ENCODE results near the gene DIAPH1. TPM values are rescaled to one million over a fixed set of nuclear protein-coding genes. Genes with fewer than 3 reads are reported as not detected.

DIAPH1 gene
- total RNA-seq, 1 experiment from 2014 or later, result 142 TPM

DNA sequence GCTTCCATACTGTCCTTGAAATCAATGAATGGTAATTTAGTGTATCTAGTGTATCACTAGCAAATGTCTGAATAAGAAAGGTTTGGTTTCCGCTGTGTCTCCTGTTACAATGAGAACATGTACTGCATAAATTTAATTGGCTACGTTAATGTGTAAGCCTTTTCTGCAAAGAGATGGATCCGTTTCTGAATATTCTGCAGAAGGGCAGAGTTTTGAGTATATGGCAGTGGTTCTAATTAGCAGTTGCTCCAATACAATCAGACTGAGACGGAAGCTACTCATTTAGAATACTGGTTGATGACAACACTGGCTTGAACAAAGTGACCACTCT is 134.5 kb downstream of the DIAPH1 start:
- H3K79me2 ChIP-seq (ENCODE audit: insufficient read depth, low read length), result no peaks in the 10 kb centered on the region
- no peak for TF ChIP-seq TCF7L2 (IDR thresholded peaks at IDR 0.05; ENCODE audit: borderline replicate concordance, extremely low read depth, insufficient read depth, insufficient read length)
- no peak for TF ChIP-seq EZH2phosphoT487 (IDR thresholded peaks at IDR 0.05; ENCODE audit: borderline replicate concordance)
- no peak for TF ChIP-seq EZH2 (IDR thresholded peaks at IDR 0.05)
- TF ChIP-seq, protein P1, sequence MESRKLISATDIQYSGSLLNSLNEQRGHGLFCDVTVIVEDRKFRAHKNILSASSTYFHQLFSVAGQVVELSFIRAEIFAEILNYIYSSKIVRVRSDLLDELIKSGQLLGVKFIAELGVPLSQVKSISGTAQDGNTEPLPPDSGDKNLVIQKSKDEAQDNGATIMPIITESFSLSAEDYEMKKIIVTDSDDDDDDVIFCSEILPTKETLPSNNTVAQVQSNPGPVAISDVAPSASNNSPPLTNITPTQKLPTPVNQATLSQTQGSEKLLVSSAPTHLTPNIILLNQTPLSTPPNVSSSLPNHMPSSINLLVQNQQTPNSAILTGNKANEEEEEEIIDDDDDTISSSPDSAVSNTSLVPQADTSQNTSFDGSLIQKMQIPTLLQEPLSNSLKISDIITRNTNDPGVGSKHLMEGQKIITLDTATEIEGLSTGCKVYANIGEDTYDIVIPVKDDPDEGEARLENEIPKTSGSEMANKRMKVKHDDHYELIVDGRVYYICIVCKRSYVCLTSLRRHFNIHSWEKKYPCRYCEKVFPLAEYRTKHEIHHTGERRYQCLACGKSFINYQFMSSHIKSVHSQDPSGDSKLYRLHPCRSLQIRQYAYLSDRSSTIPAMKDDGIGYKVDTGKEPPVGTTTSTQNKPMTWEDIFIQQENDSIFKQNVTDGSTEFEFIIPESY (IDR thresholded peaks at IDR 0.05; ENCODE audit: extremely low read depth, insufficient replicate concordance, low read length), result no peak
- no peak for TF ChIP-seq ELF1 (IDR thresholded peaks at IDR 0.05; ENCODE audit: borderline replicate concordance, low read depth)
- TF ChIP-seq SP1 (IDR thresholded peaks at IDR 0.05; ENCODE audit: low read depth), result no peak
- TF ChIP-seq ZFX (IDR thresholded peaks at IDR 0.05), result no peak
- TF ChIP-seq POLR2AphosphoS5 (IDR thresholded peaks at IDR 0.05; ENCODE audit: low read depth, low read length), result no peak
- intact Hi-C loops (cut with micrococcal nuclease), result no loop called here
- no peaks in the 10 kb centered on the region for H3K36me3 ChIP-seq (ENCODE audit: control insufficient read depth in 1 of 2, insufficient read depth in 2 of 2, low read length in 2 of 2)
- DNase-seq (ENCODE audit: low read depth, low spot score), result no peak
- H3K4me3 ChIP-seq (replicated peaks in 1 of 2; ENCODE audit: low read depth in 1 of 2, low read length in 2 of 2), result no peak overlapping the region
- no peak overlapping the region for H3K4me2 ChIP-seq (ENCODE audit: low read length)
- no peaks in the 10 kb centered on the region for H3K9me2 ChIP-seq (ENCODE audit: insufficient read depth)
- POLR2A ChIA-PET, result no interaction called here
- H2AFZ ChIP-seq (ENCODE audit: low read depth, low read length, poor library complexity, severe bottlenecking), result no peak overlapping the region
- no peaks in the 10 kb centered on the region for H3K9me3 ChIP-seq (ENCODE audit: control insufficient read depth in 1 of 2, insufficient read depth in 1 of 2, low read depth in 1 of 2, low read length in 2 of 2)
- no peaks in the 10 kb centered on the region for H3K4me1 ChIP-seq (ENCODE audit: control insufficient read depth in 1 of 2, insufficient read depth in 2 of 2, low read length in 2 of 2)
- no peaks in the 10 kb centered on the region for H3K27me3 ChIP-seq (ENCODE audit: insufficient read depth, low read length)
- no peak overlapping the region for H3K27ac ChIP-seq (ENCODE audit: low read depth, low read length)
- RAD21 ChIA-PET (ENCODE audit: low non-redundant PET in 1 of 2, low total read pairs in 2 of 2, uncharacterized antibody in 2 of 2, unreplicated experiment in 2 of 2), result no interaction called here
- no peak overlapping the region for H3K9ac ChIP-seq (ENCODE audit: low read length)
- CTCF ChIA-PET, result interaction anchor here (1.5 kb wide), 1 partner anchor 71 kb away, joined by 4 read pairs; the partner anchor contains the start of gene PCDHGA10
- ATAC-seq, result no peak
- H4K20me1 ChIP-seq (ENCODE audit: insufficient read depth), result no peaks in the 10 kb centered on the region
- no TSS peak for BruUV-seq (replicated peaks)

DNA sequence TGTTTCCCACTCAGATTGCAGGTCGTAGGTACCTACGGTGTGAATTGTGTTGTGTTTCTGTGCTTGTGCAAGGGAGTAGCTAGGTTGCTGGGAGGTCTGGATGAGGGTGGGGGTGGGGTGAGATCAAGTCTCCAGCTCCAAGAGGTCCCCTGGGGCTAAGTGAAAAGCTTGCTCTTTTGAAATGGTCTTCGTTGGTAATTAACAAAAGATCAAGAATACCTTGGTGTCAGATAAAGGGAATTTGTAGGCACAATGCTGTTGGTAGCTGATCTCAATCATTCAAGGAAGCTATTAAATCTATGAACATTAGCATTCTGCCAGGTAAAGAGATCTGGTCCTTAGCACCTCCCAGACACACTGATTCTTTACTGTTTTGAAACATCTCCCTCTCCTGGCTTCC is 134.9 kb downstream of the DIAPH1 start:
- intact Hi-C loops (cut with micrococcal nuclease), result no loop called here
- no peak overlapping the region for H3K9ac ChIP-seq (ENCODE audit: low read length)
- DNase-seq (ENCODE audit: low read depth, low spot score), result no peak
- H2AFZ ChIP-seq (ENCODE audit: low read depth, low read length, poor library complexity, severe bottlenecking), result no peak overlapping the region
- no TSS peak for BruUV-seq (replicated peaks)
- no peaks in the 10 kb centered on the region for H3K36me3 ChIP-seq (ENCODE audit: control insufficient read depth in 1 of 2, insufficient read depth in 2 of 2, low read length in 2 of 2)
- no peaks in the 10 kb centered on the region for H3K9me3 ChIP-seq (ENCODE audit: control insufficient read depth in 1 of 2, insufficient read depth in 1 of 2, low read depth in 1 of 2, low read length in 2 of 2)
- CTCF ChIA-PET, result interaction anchor here (1.5 kb wide), 1 partner anchor 71 kb away, joined by 4 read pairs; the partner anchor contains the start of gene PCDHGA10
- no peaks in the 10 kb centered on the region for H3K4me1 ChIP-seq (ENCODE audit: control insufficient read depth in 1 of 2, insufficient read depth in 2 of 2, low read length in 2 of 2)
- RAD21 ChIA-PET (ENCODE audit: low non-redundant PET in 1 of 2, low total read pairs in 2 of 2, uncharacterized antibody in 2 of 2, unreplicated experiment in 2 of 2), result no interaction called here
- no peak overlapping the region for H3K27ac ChIP-seq (ENCODE audit: low read depth, low read length)
- POLR2A ChIA-PET, result no interaction called here
- no peak for ATAC-seq
- H4K20me1 ChIP-seq (ENCODE audit: insufficient read depth), result no peaks in the 10 kb centered on the region
- no peaks in the 10 kb centered on the region for H3K79me2 ChIP-seq (ENCODE audit: insufficient read depth, low read length)
- no peak overlapping the region for H3K4me3 ChIP-seq (replicated peaks in 1 of 2; ENCODE audit: low read depth in 1 of 2, low read length in 2 of 2)
- H3K9me2 ChIP-seq (ENCODE audit: insufficient read depth), result no peaks in the 10 kb centered on the region
- no peaks in the 10 kb centered on the region for H3K27me3 ChIP-seq (ENCODE audit: insufficient read depth, low read length)
- no peak overlapping the region for H3K4me2 ChIP-seq (ENCODE audit: low read length)
- TF ChIP-seq RAD21 (IDR thresholded peaks at IDR 0.05; ENCODE audit: low read depth) (no peak), SIN3A (IDR thresholded peaks at IDR 0.05; ENCODE audit: low read depth) (no peak), EGR1 (IDR thresholded peaks at IDR 0.05; ENCODE audit: low read depth) (no peak), FOSL1 (IDR thresholded peaks at IDR 0.05; ENCODE audit: low read depth) (no peak), ZFX (IDR thresholded peaks at IDR 0.05) (no peak)
- TF ChIP-seq, protein P2, sequence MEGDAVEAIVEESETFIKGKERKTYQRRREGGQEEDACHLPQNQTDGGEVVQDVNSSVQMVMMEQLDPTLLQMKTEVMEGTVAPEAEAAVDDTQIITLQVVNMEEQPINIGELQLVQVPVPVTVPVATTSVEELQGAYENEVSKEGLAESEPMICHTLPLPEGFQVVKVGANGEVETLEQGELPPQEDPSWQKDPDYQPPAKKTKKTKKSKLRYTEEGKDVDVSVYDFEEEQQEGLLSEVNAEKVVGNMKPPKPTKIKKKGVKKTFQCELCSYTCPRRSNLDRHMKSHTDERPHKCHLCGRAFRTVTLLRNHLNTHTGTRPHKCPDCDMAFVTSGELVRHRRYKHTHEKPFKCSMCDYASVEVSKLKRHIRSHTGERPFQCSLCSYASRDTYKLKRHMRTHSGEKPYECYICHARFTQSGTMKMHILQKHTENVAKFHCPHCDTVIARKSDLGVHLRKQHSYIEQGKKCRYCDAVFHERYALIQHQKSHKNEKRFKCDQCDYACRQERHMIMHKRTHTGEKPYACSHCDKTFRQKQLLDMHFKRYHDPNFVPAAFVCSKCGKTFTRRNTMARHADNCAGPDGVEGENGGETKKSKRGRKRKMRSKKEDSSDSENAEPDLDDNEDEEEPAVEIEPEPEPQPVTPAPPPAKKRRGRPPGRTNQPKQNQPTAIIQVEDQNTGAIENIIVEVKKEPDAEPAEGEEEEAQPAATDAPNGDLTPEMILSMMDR (IDR thresholded peaks at IDR 0.05 in 2 of 3, conservative IDR thresholded peaks at IDR 0.05 in 1 of 3; ENCODE audit: borderline replicate concordance in 1 of 3, insufficient read depth in 1 of 3, low read depth in 2 of 3, low read length in 2 of 3), result no peak
- TF ChIP-seq, protein P3, sequence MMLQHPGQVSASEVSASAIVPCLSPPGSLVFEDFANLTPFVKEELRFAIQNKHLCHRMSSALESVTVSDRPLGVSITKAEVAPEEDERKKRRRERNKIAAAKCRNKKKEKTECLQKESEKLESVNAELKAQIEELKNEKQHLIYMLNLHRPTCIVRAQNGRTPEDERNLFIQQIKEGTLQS (IDR thresholded peaks at IDR 0.05), result no peak
- TF ChIP-seq, protein P1 (IDR thresholded peaks at IDR 0.05; ENCODE audit: extremely low read depth, insufficient replicate concordance, low read length), result no peak

Measured in HCT116 (cell line).